HG03039 (cell line): ENCODE data around the gene VEGFB.

Source experiments
- ATAC-seq: cut with Tn5 transposase; IDR thresholded peaks from one replicate; pipeline ENCODE4 v1.9.1; 2021; ENCODE audit warnings: mild to moderate bottlenecking, moderate library complexity; ENCODE audit not compliant: unreplicated experiment

VEGFB gene

DNA sequence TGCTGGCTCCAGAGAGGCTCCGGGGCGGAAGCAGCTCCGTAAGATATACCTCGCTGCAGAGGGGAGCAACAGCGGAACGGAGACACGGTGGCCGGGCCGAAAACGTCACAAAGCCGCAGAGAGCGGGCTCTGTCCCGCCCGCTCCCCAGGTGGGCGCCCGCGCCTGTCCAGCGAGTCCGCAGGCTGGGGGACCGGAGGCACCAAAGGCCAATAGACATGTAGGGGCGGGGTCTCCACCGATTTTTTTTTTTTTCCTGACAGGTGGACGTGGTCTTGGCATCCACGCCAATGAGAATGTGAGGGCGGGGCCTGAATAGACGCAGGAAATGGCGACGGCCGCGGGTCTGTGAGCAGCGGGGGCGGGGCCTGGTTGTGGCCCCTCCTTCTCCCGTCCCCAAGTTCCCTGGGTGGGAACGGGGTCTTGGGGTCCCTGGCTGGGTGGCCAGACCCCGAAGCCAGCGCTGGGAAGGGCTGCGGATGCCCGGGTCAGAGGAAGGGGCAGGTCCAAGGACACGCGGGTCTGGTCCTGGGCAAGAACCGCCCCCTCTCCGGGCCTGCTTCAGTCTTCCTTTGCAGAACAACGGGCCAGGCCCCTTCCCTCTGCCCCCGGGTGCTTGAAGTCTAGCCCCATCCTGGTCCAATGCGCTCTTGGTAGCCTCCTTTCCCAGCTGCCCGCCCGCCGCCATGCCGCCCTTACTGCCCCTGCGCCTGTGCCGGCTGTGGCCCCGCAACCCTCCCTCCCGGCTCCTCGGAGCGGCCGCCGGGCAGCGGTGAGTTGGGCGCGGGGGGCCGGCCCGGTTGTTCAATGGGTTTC is 4.0 kb upstream of the VEGFB start, which contains the start of gene DNAJC4:
DNAJC4 (plus strand) TSS at position 378 of the 814 bp plus-strand sequence; CDS start at position 685, 307 bp downstream.
- ATAC-seq: peak; percentile 42

DNA sequence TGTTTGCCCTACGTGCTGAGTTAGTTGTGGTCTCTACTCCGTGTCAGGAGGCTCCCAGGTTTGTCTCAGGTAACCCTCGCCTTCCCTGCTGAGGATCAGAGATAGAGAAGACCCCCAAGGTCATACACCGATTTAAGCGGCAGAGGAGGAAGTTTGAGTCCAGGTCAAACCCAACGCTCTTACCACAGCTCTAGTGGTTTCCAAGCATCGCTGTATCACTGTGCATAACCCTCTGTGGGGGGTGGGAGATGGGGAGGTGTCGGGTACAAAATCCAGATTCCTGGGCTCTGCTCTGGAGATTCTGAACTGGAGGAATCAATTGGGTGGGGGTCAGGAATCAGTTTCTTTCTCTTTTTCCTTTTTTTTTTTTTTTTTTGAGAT is 3.4 kb upstream of the VEGFB start:
- no peak for ATAC-seq

DNA sequence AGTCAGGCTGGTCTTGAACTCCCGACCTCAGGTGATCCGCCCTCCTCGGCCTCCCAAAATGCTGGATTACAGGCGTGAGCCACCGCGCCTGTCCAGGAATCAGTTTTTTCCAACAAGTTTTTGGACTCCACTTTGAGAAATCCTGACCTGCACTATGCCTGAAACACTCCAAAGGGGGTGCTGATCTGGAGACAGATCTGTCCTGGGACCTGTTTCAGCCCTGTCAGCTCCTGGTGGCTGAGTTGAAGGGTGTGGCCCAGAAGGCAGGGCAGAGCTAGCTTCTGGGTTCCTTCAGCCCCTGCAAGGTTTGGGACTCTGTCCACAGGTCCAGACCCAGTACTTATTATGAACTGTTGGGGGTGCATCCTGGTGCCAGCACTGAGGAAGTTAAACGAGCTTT is 2.8 kb upstream of the VEGFB start:
- no peak for ATAC-seq

DNA sequence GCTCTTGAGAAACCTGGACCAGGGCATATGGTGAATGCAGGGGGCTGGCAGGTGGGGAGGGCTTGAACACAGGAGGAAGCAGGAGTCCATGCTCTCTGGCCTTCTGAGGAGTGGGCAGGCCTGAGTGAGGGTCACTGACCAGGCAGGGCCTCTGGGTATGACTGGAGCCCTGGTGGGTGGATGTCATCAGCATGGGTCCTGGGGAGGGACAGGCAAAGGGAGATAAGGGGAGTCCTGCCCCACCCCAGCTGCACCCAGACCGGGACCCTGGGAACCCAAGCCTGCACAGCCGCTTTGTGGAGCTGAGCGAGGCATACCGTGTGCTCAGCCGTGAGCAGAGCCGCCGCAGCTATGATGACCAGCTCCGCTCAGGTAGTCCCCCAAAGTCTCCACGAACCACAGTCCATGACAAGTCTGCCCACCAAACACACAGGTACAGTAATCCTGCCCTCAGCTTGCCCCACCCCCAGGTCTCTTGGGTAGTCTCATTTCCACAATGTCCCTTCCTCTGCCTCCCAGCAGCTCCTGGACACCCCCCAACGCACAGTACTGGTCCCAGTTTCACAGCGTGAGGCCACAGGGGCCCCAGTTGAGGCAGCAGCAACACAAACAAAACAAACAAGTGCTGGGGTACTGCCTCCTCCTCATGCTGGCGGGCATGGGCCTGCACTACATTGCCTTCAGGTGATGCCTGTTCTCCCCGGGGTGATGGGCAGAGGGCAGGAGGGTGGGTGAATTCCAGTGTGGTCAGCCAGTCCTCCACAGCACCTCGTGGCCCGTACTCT is 2.0 kb upstream of the VEGFB start:
- no peak for ATAC-seq

DNA sequence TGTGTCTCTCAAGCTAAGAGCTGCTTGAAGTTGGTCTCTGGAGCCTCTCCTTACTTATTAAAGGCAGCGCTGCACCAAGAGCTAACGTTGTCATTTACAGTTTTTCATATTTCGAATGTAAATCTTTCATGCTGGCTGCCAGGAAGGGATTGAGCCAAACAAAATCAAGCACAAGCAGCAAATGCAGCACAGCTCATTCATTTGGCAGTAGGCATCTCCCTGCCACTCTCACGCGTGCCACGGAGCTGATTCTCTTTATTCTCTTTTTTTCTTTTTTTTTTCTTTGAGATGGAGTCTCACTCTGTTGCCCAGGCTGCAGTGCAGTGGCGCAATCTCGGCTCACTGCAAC is 1.4 kb upstream of the VEGFB start:
- no peak for ATAC-seq

DNA sequence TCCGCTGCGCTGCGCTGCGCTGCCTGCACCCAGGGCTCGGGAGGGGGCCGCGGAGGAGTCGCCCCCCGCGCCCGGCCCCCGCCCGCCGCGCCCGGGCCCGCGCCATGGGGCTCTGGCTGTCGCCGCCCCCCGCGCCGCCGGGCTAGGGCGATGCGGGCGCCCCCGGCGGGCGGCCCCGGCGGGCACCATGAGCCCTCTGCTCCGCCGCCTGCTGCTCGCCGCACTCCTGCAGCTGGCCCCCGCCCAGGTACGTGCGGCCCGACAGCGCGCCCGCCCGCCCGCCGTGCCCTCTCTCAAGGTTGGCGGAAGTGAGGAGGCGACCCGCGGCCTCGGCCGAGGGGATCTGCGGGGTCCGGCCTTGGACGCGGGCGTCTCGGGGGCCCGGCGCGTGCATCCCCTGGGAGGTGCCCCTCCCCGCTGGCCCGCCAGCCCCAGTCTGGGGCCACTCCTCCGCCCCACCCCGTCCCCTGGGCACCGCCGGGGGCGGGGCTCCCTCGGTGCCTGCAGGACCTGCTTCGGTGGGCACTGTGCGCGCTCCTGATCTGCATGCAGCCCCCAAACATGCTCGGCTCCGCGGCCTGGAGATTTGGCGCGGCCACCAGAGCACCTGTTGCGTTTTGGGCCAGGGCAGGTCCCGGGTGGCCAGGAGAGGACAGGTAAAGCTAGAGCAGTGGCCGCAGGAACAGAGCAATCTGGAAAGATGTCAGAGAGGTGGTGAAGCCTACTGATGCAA is 429 bp downstream of the VEGFB start:
- peak; percentile 30 for ATAC-seq

DNA sequence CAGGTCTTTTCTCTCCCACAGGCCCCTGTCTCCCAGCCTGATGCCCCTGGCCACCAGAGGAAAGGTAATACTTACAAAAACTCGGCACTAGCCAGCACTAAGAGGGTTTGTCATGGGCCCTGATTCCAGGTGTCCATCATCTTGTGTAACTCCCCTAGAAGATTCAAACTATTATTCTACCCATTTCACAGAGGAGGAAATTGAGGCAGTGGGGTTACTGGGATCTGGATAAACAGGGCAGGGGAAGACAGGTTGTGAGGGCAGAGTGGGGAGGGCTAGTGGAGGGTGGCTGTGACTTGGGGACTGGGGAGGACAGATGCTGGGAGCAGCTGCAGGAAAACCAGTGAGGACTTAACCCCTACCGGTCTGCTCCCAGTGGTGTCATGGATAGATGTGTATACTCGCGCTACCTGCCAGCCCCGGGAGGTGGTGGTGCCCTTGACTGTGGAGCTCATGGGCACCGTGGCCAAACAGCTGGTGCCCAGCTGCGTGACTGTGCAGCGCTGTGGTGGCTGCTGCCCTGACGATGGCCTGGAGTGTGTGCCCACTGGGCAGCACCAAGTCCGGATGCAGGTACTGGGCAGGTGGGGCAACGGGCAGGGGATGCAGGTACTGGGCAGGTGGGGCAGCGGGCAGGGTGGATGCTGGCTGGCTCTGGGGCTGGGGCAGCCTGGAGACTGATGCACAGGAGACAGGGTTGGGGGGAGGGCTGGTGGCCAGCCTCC is 1.2 kb downstream of the VEGFB start:
- ATAC-seq: no peak

DNA sequence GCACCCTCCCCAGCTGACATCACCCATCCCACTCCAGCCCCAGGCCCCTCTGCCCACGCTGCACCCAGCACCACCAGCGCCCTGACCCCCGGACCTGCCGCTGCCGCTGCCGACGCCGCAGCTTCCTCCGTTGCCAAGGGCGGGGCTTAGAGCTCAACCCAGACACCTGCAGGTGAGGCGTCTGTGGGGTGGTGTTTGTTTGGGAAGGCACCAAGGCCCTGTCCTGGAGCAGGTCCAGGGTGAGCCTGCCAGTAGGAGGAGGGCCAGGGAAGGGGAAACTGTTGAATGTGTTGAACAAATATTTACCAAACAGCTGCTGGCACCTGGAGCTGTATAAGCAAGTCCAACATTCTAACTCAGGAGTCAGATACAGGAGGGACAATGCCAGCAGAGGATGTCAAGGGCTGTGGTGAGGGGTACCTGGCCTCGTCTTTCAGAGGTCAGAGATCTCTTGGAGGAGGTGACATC is 3.1 kb downstream of the VEGFB start:
- no peak for ATAC-seq

DNA sequence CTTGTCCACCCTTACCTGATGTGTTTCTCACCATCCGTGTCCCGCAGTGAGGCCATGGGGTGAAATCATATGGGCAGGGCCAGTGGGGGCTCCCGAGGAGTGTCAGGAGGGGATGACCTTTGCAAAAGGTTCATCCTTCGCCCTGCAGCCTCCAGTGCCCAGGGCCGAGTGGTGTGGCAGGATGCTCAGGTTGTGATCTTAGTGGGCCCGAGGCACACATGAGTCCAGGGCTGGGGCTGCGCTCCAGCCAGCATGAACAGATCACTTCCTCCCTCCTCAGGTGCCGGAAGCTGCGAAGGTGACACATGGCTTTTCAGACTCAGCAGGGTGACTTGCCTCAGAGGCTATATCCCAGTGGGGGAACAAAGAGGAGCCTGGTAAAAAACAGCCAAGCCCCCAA is 3.7 kb downstream of the VEGFB start:
- ATAC-seq: no peak

DNA sequence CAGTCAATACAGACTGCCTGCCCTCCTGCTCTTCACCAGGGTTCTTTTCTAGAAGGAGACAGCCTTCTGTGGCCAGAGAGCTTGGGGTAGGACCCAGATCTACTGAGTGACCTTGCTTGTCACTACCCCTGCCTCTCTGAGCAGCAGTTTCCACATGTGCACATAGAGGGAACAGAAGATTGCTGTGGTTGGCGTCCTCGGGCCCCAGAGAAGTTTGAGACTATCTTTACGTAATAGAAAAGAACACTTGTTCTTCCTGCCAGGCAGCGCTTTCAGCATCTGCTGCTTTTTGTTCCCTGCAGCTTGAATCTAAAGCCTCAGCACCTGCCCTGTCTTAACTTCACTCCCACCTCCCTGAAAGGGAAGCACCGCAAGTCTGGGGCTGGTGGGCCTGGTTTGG is 4.6 kb downstream of the VEGFB start:
- ATAC-seq: no peak

DNA sequence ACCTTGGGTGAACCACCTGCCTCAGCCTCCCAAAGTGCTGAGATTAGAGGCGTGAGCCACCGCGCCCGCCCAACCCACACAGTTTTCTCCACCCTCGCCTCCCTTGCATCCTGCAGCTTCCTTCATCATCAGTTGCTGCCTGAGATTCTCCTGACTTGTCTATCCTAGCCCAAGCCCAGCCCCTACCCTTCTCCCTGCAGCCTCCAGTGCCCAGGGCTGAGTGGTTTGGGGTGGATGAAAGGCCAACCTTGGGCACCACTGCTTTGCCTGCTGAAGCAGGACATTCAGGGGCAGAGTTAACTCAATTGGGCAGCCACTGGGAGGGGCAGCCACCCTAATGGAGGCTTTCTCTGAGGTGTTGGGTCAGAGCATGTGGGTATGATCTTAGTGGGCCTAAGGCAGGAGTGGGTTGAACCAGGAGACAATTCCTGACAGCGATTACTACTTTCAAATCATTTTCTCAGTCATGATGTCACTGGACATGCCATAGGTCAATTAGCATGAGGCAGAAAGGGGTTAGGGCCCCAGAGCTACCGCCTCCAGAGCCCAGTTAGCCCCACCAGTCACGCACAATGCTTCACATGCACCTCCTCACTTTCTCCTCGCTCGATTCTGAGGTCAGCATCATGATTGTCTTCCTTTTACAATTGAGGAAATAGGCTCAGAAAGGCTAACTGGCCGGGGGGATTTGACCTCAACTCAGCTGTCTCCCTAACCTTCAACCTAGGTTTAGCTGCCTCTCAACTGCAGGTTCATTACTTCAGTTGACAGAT is 5.5 kb downstream of the VEGFB start:
- no peak for ATAC-seq

DNA sequence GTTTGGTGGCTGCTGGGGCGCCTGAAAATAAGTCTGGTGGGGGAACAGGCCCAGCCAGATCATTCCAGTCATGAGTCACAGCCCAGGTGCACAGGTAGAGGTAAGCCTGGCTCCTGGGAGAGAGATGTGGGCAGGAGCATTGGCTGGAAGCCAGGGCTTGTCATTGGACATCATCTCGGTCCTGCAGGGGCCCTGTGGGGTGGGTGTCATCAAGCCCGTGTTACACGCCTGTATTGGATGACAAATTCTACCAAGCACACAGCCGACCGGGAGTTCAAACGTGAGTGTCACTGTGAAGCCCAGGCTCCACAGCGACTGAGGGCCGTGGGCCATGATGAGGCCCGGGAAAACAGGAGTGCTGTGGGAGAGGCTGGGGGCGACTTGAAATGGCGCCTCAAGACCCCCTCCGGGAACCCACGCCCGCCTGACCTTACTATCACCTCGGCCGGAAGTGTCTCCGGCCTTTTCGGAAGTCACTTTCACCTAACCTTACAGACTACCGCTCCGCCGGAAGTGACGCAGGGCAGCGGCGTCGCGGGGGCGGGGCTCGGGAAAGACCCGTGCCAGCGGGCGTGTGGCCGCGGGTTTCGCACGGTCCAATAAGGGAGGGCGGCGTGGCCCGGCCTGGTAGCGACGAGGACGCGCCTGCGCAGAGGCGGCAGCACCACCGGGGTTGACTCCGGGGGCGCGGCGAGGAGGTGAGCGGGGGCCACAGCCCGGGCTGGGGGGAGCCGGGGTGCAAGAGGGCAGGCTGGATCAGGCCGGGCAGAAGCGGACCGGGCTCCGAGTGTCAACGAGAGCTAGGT is 6.3 kb downstream of the VEGFB start, which contains the start of gene FKBP2:
FKBP2 (plus strand) TSS at position 661 of the 806 bp plus-strand sequence. CDS start 1,293 bp downstream, outside the sequence.
- ATAC-seq: peak; percentile 42

DNA sequence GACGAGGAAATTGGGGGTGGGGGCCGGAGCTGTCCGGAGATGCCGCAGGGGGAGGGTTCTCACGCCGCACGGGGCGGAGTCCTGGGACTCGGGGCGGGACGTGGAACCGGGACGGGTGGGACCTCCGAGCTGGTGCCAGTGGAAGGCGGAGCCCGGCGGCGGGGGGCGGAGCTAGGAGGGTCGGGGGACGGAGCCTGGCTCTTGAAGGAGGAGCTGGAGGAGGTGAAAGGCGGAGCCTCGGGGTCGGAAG is 6.8 kb downstream of the VEGFB start:
- peak; percentile 66 for ATAC-seq

DNA sequence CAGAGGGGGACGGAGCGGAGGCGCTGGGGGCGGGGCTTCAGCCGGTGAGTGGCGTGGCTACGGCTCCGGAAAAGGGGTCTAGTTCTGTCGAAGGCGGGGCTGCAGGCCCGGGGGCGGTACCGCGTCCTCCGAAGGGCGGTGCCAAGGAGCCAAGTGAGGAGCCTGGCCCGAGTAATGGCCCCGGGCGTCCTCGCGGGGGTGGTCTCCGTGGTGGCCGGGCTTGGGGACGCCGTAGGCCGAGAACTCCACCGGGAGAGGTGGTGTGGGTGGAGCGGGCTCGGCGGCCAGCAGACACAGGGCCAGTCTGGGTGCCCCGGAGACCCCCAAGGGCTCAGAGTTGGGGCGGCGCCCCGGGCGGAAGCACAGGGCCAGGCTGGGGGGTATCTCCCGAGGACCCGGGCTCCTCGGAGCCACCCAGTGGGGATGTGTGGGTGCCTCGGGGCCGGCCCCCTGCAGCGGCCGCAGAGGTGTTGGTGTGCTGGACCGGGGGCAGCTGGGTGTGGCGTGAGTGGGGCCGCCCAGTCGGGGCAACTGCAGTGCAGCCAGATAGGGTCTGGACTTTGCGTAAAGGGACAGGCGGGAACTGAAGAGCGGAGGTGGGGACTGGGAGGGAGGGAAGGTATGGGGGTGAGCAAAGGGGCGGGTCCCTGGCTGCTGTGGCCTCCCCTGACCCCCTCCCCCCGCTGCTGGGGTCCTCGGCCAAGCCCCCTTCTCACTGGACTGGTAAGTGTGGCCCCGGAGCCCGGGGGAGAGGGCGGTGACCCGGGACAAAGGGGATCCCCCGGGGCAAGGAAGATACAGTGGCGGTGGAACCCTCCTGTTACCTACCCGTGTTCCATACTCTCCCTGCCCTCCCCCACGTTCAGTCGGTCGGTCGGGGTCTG is 7.3 kb downstream of the VEGFB start:
- ATAC-seq: peak; percentile 6

DNA sequence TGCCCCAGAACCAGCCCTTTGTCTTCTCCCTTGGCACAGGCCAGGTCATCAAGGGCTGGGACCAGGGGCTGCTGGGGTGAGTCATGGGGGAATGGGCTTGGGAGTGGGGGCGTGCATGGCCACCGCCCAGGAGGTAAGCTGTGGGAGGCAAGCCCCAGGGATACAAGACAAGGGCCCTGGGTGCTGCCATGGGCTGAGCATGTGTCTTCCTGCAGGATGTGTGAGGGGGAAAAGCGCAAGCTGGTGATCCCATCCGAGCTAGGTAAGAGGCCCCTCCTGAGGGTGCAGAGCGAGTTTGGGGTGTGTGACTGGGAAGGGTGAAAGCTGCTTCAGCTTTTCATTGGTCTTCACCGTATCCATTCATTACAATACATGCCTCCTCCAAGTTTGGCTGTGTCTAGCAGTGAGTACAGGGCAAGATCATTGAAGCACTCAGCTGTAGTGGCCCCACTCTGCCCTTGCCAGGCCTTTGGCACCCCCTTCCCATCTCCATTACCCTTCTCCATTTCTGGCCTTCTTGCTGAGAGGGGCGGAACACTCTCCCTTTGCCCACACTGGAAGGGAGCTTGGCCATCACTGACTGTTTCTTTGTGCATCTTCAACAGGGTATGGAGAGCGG is 9.0 kb downstream of the VEGFB start:
- no peak for ATAC-seq

DNA sequence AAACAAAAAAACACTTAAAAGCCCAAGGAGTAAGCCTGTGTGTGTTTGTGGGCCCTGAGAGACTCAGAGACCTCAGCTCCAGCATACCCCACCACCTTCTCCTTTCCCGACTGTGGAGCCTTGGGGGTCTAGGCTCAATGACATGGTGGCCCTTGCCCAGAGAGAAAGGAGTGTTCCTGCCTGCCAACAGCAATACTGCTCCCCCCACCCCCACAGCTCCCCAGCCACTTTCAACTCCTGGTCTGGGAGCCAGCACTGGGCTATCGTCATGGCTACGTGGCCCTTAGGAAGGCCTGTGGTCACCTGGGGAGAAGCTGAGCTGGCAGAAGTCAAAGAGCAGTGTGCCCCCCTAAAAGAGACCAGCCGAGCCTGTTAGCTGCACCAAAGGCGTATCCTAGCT is 9.7 kb downstream of the VEGFB start:
- ATAC-seq: no peak

DNA sequence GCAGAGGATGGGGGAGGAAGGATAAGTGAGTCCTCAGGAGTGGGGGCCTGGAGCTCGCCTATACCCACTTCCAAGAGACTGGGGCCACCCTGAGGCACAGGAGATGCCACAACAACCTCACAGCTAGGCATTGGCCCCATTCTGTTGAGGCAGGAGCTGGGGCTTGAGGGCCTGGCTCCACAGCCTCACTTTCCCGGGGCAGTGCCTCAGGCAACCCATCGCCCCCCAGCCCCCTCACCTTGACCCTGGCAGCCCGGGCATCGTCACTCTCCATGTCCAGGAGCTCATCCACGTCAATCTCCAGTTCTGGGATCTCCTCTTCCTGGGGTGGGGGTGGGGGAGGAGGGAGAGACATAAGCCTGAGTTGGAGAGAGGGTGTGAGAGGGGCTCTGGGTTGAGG is 10.6 kb downstream of the VEGFB start:
- no peak for ATAC-seq

DNA sequence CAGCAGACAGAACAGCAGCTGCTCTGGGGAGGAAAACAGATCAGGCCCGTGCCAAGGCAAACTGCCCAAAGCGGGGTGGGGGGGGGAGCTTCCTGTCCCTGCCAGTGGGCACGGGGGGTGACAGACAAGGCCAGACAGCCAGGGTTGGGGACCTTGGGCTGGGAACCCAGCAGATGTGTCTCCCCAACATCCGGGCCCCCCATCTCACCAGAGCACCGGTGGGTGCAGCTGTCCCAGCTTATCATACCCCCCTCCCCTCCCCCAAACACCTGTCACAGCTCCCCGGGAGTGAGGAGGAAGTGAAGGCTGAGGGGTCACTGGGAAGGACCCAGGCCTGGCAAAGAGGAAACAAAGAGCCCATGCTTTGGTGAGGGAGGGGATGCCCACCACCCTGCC is 11.0 kb downstream of the VEGFB start:
- ATAC-seq: no peak
